GM06990 (cell line): Measurements from ENCODE around the gene SLC45A1.

Experiments
- DNase-seq: peaks from one replicate; pipeline ENCODE4 v3.0.0-alpha.2; 2011; ENCODE audit not compliant: insufficient read length; ENCODE audit errors: extremely low read depth
- H3K27me3 ChIP-seq: replicated peaks from 2 replicates; pipeline ENCODE4 v1.6.0; 2011; ENCODE audit warnings: low read length; ENCODE audit not compliant: control insufficient read depth, insufficient read depth
- H3K36me3 ChIP-seq: 2 replicates; pipeline ENCODE4 v1.5.1; 2011; ENCODE audit warnings: low read length; ENCODE audit not compliant: control insufficient read depth, insufficient read depth
- H3K4me3 ChIP-seq: replicated peaks from 2 replicates; pipeline ENCODE4 v1.5.1; 2011; ENCODE audit warnings: low read depth, mild to moderate bottlenecking, control low read depth, low read length
- TF ChIP-seq, protein P1 (sequence below): IDR thresholded peaks from 2 replicates; pipeline ENCODE4 v1.5.1; 2011; ENCODE audit warnings: low read length, control low read depth, mild to moderate bottlenecking, inconsistent platforms; ENCODE audit not compliant: insufficient read depth, poor library complexity, severe bottlenecking

SLC45A1 gene

DNA sequence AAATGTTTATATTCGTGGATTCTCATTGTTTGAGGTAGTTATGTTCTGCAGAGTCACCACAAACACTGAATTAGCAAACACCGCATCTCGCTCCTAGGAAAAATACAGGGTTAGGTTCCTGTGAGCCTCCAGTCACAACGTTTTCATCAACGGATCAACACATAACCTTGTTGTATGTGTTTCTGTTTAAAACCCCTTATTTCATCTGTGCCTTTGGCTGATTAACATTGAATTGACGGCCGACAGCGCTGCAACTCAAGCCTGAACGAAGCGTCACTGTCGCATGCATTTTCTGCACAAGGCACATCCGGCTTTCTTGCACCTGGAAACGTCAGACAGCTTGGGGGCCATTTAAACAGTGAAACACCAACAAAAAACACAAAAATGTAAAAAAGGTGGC is 8.4 kb downstream of the SLC45A1 start:
- TF ChIP-seq, protein P1, sequence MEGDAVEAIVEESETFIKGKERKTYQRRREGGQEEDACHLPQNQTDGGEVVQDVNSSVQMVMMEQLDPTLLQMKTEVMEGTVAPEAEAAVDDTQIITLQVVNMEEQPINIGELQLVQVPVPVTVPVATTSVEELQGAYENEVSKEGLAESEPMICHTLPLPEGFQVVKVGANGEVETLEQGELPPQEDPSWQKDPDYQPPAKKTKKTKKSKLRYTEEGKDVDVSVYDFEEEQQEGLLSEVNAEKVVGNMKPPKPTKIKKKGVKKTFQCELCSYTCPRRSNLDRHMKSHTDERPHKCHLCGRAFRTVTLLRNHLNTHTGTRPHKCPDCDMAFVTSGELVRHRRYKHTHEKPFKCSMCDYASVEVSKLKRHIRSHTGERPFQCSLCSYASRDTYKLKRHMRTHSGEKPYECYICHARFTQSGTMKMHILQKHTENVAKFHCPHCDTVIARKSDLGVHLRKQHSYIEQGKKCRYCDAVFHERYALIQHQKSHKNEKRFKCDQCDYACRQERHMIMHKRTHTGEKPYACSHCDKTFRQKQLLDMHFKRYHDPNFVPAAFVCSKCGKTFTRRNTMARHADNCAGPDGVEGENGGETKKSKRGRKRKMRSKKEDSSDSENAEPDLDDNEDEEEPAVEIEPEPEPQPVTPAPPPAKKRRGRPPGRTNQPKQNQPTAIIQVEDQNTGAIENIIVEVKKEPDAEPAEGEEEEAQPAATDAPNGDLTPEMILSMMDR, result no peak
- Histone ChIP-seq H3K36me3 (no peaks in the 10 kb centered on the region), H3K4me3 (no peak overlapping the region), H3K27me3 (no peaks in the 10 kb centered on the region; the same call in 1 of the 2 replicates)
- no peak for DNase-seq

GRCh38 chr1:8328271-8328670 is 10.4 kb downstream of the SLC45A1 start:
- Histone ChIP-seq H3K27me3 (no peaks in the 10 kb centered on the region; the same call in 1 of the 2 replicates), H3K4me3 (no peak overlapping the region), H3K36me3 (no peaks in the 10 kb centered on the region)
- TF ChIP-seq, protein P1, result no peak
- no peak for DNase-seq

GRCh38 chr1:8329439-8329838 is 11.5 kb downstream of the SLC45A1 start:
- DNase-seq, result no peak
- Histone ChIP-seq H3K4me3 (no peak overlapping the region), H3K36me3 (no peaks in the 10 kb centered on the region), H3K27me3 (no peaks in the 10 kb centered on the region)
- TF ChIP-seq, protein P1, result no peak

DNA sequence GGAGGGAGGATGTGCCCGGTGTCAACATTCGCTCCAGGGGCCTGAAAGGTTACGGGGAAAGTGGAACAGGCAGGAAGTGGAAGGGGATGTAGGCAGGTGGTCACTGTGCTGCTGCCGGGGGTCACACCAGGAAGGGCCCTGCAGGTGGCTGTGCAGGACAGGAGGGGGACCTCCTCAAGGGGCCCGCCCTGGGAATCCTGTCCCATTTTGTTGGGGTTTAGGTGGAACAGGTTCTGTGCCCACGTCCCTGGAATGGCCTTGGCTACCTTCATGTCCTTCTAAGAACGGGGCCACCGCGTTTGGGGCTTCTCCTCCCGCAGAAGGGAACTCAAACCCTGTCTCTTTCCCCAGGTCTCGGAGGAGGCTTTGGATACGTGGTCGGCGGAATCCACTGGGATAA is 11.9 kb downstream of the SLC45A1 start:
- H3K36me3 ChIP-seq, result no peaks in the 10 kb centered on the region
- H3K27me3 ChIP-seq, result no peaks in the 10 kb centered on the region
- TF ChIP-seq, protein P1, result no peak
- H3K4me3 ChIP-seq, result no peak overlapping the region
- no peak for DNase-seq

- no peak for DNase-seq
- Histone ChIP-seq H3K4me3 (no peak overlapping the region), H3K36me3 (no peaks in the 10 kb centered on the region), H3K27me3 (no peaks in the 10 kb centered on the region)
- TF ChIP-seq, protein P1, result no peak
Measured at GRCh38 chr1:8330271-8331125, 12.6 kb downstream of the SLC45A1 start.
